Measurements from ENCODE around the gene GON7.
"Not testable (repeated sequence)": the region's sequence is repeated elsewhere in the genome, so short reads cannot be mapped to it uniquely, and the experiment has no call there.

The GON7 gene

DNA sequence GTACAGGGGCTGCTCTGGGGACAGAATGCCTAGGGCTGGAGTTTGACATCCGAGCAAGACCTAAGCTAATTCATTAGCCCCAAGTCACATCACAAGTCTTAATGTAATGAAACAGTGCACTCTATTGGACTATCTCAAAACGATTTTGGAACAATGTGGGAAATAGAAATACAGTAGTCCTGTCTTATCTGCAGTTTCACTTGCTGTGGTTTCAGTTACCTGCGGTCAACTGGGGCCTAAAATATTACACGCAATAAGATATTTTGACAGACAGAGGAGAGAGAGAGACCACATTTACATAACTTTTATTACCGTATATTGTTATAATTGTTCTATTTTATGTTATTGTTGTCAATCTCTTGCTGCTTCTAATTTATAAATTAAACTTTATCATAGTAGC lies 43.3 kb downstream of the GON7 start:
- peak; percentile 42 for DNase-seq (ENCODE audit: low read depth)
- TF ChIP-seq, protein P1, sequence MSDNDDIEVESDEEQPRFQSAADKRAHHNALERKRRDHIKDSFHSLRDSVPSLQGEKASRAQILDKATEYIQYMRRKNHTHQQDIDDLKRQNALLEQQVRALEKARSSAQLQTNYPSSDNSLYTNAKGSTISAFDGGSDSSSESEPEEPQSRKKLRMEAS (IDR thresholded peaks at IDR 0.05; ENCODE audit: low read depth, low read length) = no peak
- TF ChIP-seq, protein P2, sequence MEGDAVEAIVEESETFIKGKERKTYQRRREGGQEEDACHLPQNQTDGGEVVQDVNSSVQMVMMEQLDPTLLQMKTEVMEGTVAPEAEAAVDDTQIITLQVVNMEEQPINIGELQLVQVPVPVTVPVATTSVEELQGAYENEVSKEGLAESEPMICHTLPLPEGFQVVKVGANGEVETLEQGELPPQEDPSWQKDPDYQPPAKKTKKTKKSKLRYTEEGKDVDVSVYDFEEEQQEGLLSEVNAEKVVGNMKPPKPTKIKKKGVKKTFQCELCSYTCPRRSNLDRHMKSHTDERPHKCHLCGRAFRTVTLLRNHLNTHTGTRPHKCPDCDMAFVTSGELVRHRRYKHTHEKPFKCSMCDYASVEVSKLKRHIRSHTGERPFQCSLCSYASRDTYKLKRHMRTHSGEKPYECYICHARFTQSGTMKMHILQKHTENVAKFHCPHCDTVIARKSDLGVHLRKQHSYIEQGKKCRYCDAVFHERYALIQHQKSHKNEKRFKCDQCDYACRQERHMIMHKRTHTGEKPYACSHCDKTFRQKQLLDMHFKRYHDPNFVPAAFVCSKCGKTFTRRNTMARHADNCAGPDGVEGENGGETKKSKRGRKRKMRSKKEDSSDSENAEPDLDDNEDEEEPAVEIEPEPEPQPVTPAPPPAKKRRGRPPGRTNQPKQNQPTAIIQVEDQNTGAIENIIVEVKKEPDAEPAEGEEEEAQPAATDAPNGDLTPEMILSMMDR (IDR thresholded peaks at IDR 0.05; ENCODE audit: low read depth, low read length) = no peak
- TF ChIP-seq POLR2A (IDR thresholded peaks at IDR 0.05; ENCODE audit: extremely low read depth, insufficient read length) = no peak
- no peak for TF ChIP-seq MYC (IDR thresholded peaks at IDR 0.05; ENCODE audit: low read depth, low read length)
- no peak overlapping the region for H3K4me3 ChIP-seq (ENCODE audit: low read depth, low read length)

DNA sequence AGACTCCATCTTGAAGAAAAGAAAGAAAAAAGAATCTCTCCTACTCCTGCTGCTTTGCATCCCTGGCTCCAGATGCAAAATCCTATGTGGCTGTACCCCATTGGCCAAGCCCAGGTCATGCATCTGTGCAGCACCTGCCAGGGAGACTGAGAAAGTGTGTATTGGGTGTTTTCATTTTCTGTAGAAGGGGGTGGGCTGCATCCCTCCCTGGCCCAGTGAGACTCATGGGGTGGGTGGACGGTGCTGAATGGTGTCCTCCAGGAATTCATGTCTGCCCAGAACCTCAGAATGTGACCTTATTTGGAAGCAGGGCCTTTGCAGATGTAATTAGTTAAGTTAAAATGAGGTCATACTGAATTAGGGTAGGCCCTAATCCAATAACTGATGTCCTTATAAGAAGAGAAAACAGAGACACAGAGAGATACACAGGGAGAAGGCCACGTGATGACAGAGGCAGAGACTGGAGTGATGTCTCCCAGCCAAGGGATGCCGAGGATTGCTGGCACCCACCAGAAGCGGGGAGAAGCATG lies 45.4 kb downstream of the GON7 start:
- TF ChIP-seq, protein P2 (IDR thresholded peaks at IDR 0.05; ENCODE audit: low read depth, low read length) = no peak
- TF ChIP-seq POLR2A (IDR thresholded peaks at IDR 0.05; ENCODE audit: extremely low read depth, insufficient read length) = no peak
- no peak for TF ChIP-seq MYC (IDR thresholded peaks at IDR 0.05; ENCODE audit: low read depth, low read length)
- TF ChIP-seq, protein P1 (IDR thresholded peaks at IDR 0.05; ENCODE audit: low read depth, low read length) = no peak
- no peak overlapping the region for H3K4me3 ChIP-seq (ENCODE audit: low read depth, low read length)
- DNase-seq (ENCODE audit: low read depth) = no peak

DNA sequence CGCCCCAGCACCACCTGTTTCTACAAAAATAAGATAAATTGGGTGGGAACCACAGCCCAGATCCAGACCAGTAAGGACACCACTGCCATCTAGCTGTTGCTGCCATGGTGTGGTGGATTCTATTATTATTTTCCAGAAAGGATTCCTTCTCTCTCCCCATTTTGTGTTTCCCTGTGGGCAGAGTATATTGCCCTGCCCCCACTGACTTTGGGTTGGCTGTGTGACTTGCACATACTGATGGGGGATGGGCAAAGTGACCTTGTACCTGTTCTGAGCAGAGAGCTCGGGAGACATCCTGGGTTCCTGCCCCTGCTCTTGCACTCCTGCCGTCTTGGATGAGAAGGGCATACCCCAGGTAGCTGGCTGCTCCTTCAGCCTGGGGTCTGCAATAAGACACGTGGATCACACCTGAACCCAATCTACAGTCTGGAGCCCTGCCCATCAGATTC lies 46.5 kb downstream of the GON7 start:
- TF ChIP-seq MYC (IDR thresholded peaks at IDR 0.05; ENCODE audit: low read depth, low read length) = no peak
- TF ChIP-seq, protein P2 (IDR thresholded peaks at IDR 0.05; ENCODE audit: low read depth, low read length) = peak; percentile 21
- DNase-seq (ENCODE audit: low read depth) = peak; percentile 44
- no peak overlapping the region for H3K4me3 ChIP-seq (ENCODE audit: low read depth, low read length)

DNA sequence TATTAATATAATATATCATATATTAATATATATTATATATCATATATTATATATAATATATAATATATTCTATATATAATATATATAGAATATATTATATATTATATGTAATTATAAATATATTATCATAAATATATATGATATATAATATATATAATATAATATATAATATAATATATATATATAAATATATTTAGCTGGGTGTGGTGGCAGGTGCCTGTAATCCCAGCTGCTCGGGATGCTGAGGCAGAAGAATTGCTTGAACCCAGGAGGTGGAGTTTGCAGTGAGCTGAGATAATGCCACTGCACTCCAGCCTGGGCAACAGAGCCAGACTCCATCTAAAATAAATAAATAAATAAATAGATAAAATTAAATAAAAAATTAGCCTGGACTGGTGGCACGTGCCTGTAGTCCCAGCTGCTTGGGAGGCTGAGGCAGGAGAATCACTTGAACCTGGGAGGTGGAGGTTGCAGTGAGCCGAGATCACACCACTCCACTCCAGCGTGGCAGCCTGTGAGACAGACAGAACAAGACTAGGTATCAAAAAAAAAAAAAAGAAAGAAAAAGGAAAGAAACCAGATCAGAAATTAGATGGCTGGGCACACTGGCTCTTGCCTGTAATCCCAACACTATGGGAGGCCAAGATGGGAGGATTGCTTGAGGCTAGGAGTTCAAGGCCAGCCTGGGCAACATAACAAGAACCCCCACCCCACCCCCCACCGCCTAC lies 47.1 kb downstream of the GON7 start:
- not testable (repeated sequence) for H3K4me3 ChIP-seq (ENCODE audit: low read depth, low read length); DNase-seq (ENCODE audit: low read depth)

DNA sequence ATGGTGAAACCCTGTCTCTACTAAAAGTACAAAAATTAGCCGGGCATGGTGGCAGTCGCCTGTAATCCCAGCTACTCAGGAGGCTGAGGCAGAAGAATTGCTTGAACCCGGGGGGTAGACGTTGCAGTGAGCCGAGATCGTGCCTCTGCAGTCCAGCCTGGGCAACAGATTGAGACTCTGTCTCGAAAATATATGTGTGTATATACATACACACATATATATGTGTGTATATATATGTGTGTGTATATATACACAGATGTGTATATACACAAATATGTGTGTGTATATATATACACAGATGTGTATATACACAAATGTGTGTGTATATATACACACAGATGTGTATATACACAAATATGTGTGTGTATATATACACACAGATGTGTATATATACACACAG lies 48.5 kb downstream of the GON7 start:
- not testable (repeated sequence) for H3K4me3 ChIP-seq (ENCODE audit: low read depth, low read length); DNase-seq (ENCODE audit: low read depth)

DNA sequence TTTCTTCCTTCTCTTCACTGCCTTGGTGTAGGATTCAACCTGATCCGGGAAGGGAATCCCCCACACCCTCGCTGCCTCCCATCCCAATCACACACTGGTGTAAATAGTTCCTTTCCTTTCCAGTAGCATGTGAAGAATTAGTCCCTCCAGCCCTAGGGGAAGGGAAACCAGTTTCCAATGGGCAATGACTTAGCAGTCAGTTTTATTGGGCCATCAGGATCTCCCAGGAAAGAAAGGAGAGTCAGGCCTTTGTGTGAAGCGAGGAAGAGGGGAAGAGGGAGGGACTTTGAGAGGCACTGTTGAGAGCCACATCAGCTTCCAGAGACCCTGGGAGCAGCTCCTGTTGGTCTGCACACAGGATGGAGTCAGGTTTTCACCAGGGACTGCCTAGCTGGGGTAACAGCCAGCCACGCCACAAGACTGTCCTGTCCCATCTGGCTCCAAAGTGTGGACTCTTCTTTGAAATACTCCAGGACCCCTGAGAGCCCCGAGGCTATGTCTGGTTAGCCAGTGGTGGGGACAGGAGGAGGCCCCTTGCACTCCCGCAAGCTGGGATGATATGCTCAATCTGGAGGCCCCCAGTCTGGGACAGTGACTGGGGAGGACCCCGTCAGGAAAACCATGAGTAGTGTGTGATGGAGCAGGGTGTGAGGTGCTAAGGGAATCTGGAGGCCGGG lies 50.0 kb downstream of the GON7 start:
- TF ChIP-seq MYC (IDR thresholded peaks at IDR 0.05; ENCODE audit: low read depth, low read length) (no peak), POLR2A (IDR thresholded peaks at IDR 0.05; ENCODE audit: extremely low read depth, insufficient read length) (no peak)
- TF ChIP-seq, protein P2 (IDR thresholded peaks at IDR 0.05; ENCODE audit: low read depth, low read length) = no peak
- TF ChIP-seq, protein P1 (IDR thresholded peaks at IDR 0.05; ENCODE audit: low read depth, low read length) = no peak
- no peak overlapping the region for H3K4me3 ChIP-seq (ENCODE audit: low read depth, low read length)
- no peak for DNase-seq (ENCODE audit: low read depth)

DNA sequence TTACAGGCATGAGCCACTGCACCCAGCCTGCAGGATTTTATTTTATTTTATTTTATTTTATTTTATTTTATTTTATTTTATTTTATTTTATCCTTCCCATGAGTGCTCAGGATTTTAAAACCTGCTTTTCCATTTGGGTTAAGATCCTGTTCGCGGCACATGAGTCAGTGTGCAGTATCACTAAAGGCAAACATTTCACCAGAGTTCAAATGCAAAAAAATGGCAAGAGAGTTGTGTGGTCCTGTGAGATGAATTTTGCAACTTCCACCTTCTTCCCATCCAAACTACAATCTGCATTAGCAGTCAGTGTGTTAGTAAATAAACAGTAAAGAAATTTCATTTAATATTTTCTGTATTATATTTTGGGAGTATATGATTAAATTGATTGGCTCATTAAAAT lies 51.2 kb downstream of the GON7 start:
- TF ChIP-seq MYC (IDR thresholded peaks at IDR 0.05; ENCODE audit: low read depth, low read length) (no peak), POLR2A (IDR thresholded peaks at IDR 0.05; ENCODE audit: extremely low read depth, insufficient read length) (no peak)
- TF ChIP-seq, protein P1 (IDR thresholded peaks at IDR 0.05; ENCODE audit: low read depth, low read length) = no peak
- no peak for DNase-seq (ENCODE audit: low read depth)
- H3K4me3 ChIP-seq (ENCODE audit: low read depth, low read length) = no peak overlapping the region
